Smooth muscle cell of the brain vasculature (primary cell): ENCODE data around the gene GNAZ.
A peak's percentile ranks its signal among the peaks of the same experiment; 100 is the strongest.

Experiments
- DNase-seq: peaks from one replicate; pipeline ENCODE4 v3.0.0-alpha.2; 2012; ENCODE audit warnings: low read depth, low spot score

The GNAZ gene

GRCh38 chr22:23106344-23106743, 36.0 kb downstream of the GNAZ start:
- DNase-seq, result no peak

- no peak for DNase-seq
Measured at GRCh38 chr22:23106906-23107367, 36.6 kb downstream of the GNAZ start.

- DNase-seq, result no peak
Measured at GRCh38 chr22:23107487-23108248, 37.3 kb downstream of the GNAZ start.

GRCh38 chr22:23108249-23109078, 38.1 kb downstream of the GNAZ start:
- no peak for DNase-seq

- DNase-seq, result no peak
Measured at GRCh38 chr22:23109079-23109347, 38.7 kb downstream of the GNAZ start.

- no peak for DNase-seq
Measured at GRCh38 chr22:23109441-23109978, 39.2 kb downstream of the GNAZ start.

- no peak for DNase-seq
Measured at GRCh38 chr22:23110190-23110921, 40.0 kb downstream of the GNAZ start.

GRCh38 chr22:23110922-23111527, 40.7 kb downstream of the GNAZ start:
- no peak for DNase-seq

- DNase-seq, result no peak
Measured at GRCh38 chr22:23112472-23113012, 42.2 kb downstream of the GNAZ start.

- peak; percentile 58 for DNase-seq
Measured at GRCh38 chr22:23113067-23113846, 42.9 kb downstream of the GNAZ start.

- DNase-seq, result no peak
Measured at GRCh38 chr22:23113847-23114720, 43.8 kb downstream of the GNAZ start.

GRCh38 chr22:23114721-23115020, 44.4 kb downstream of the GNAZ start:
- no peak for DNase-seq

- no peak for DNase-seq
Measured at GRCh38 chr22:23115369-23115768, 45.0 kb downstream of the GNAZ start.

- DNase-seq, result no peak
Measured at GRCh38 chr22:23115825-23116494, 45.6 kb downstream of the GNAZ start.

- DNase-seq, result no peak
Measured at GRCh38 chr22:23116506-23117263, 46.4 kb downstream of the GNAZ start.

- DNase-seq, result no peak
Measured at GRCh38 chr22:23117275-23117674, 47.0 kb downstream of the GNAZ start.

GRCh38 chr22:23117891-23118646, 47.8 kb downstream of the GNAZ start:
- no peak for DNase-seq
